ENCODE results near the gene KIF15. TPM values are rescaled to one million over a fixed set of nuclear protein-coding genes. Genes with fewer than 3 reads are reported as not detected.

The KIF15 gene
- total RNA-seq, 1 experiment from 2014 or later, result 20.9 TPM

- ChIA-PET POLR2A (no interaction called here), CTCF (no interaction called here), RAD21 (ENCODE audit: low non-redundant PET in 1 of 2, low total read pairs in 2 of 2, uncharacterized antibody in 2 of 2, unreplicated experiment in 2 of 2) (no interaction called here)
- no peak for DNase-seq (ENCODE audit: low read depth, low spot score)
- Histone ChIP-seq H3K27ac (ENCODE audit: low read depth, low read length) (no peak overlapping the region), H3K9ac (ENCODE audit: low read length) (no peak overlapping the region), H2AFZ (ENCODE audit: low read depth, low read length, poor library complexity, severe bottlenecking) (no peak overlapping the region), H3K27me3 (ENCODE audit: insufficient read depth, low read length) (no peaks in the 10 kb centered on the region), H3K36me3 (ENCODE audit: control insufficient read depth in 1 of 2, insufficient read depth in 2 of 2, low read length in 2 of 2) (peaks cover 22 to 39% of the 10 kb centered on the region in 2 experiments), H3K9me3 (ENCODE audit: control insufficient read depth in 1 of 2, insufficient read depth in 1 of 2, low read depth in 1 of 2, low read length in 2 of 2) (peaks cover 0 to 7% of the 10 kb centered on the region in 2 experiments; a peak in 1 of 4 replicates), H3K4me3 (replicated peaks in 1 of 2; ENCODE audit: low read depth in 1 of 2, low read length in 2 of 2) (no peak overlapping the region), H3K9me2 (ENCODE audit: insufficient read depth) (no peaks in the 10 kb centered on the region), H3K79me2 (ENCODE audit: insufficient read depth, low read length) (no peaks in the 10 kb centered on the region), H3K4me2 (ENCODE audit: low read length) (no peak overlapping the region), H4K20me1 (ENCODE audit: insufficient read depth) (no peaks in the 10 kb centered on the region), H3K4me1 (ENCODE audit: control insufficient read depth in 1 of 2, insufficient read depth in 2 of 2, low read length in 2 of 2) (no peaks in the 10 kb centered on the region)
- no peak for TF ChIP-seq EZH2phosphoT487 (IDR thresholded peaks at IDR 0.05; ENCODE audit: borderline replicate concordance)
- TF ChIP-seq RAD21 (IDR thresholded peaks at IDR 0.05; ENCODE audit: low read depth), result no peak
- no peak for TF ChIP-seq ZNF274 (IDR thresholded peaks at IDR 0.05; ENCODE audit: low read depth, low read length)
- no peak for TF ChIP-seq REST (IDR thresholded peaks at IDR 0.05; ENCODE audit: low read depth)
- TF ChIP-seq EZH2 (IDR thresholded peaks at IDR 0.05), result no peak
- no peak for TF ChIP-seq POLR2AphosphoS5 (IDR thresholded peaks at IDR 0.05; ENCODE audit: low read depth, low read length)
- no peak for TF ChIP-seq POLR2A (IDR thresholded peaks at IDR 0.05; ENCODE audit: borderline replicate concordance, extremely low read depth, insufficient read depth, insufficient read length)
- no peak for TF ChIP-seq JUND (IDR thresholded peaks at IDR 0.05)
- TF ChIP-seq ELF1 (IDR thresholded peaks at IDR 0.05; ENCODE audit: borderline replicate concordance, low read depth), result no peak
- TF ChIP-seq TCF7L2 (IDR thresholded peaks at IDR 0.05; ENCODE audit: borderline replicate concordance, extremely low read depth, insufficient read depth, insufficient read length), result no peak
- no peak for TF ChIP-seq YY1 (IDR thresholded peaks at IDR 0.05; ENCODE audit: extremely low read depth, insufficient replicate concordance, low read depth, low read length)
- TF ChIP-seq ZFX (IDR thresholded peaks at IDR 0.05), result no peak
- no peak for TF ChIP-seq CBX3 (IDR thresholded peaks at IDR 0.05; ENCODE audit: low read depth)
- TF ChIP-seq SIN3A (IDR thresholded peaks at IDR 0.05; ENCODE audit: low read depth), result no peak
- TF ChIP-seq CEBPB (IDR thresholded peaks at IDR 0.05; ENCODE audit: low read depth), result no peak
- TF ChIP-seq EGR1 (IDR thresholded peaks at IDR 0.05; ENCODE audit: low read depth), result no peak
- no peak for TF ChIP-seq SRF (IDR thresholded peaks at IDR 0.05; ENCODE audit: low read depth)
- BruUV-seq (replicated peaks), result no TSS peak
- ATAC-seq, result no peak
- intact Hi-C loops (cut with micrococcal nuclease), result no loop called here
Observed at GRCh38 chr3:44832032-44832431, 70.4 kb downstream of the KIF15 start.
